ENCODE data around the gene ZNF496. TPM values are rescaled to one million over a fixed set of nuclear protein-coding genes. Genes with fewer than 3 reads are reported as not detected.

The ZNF496 gene
- total RNA-seq, 1 experiment from 2014 or later, result 66.5 TPM

DNA sequence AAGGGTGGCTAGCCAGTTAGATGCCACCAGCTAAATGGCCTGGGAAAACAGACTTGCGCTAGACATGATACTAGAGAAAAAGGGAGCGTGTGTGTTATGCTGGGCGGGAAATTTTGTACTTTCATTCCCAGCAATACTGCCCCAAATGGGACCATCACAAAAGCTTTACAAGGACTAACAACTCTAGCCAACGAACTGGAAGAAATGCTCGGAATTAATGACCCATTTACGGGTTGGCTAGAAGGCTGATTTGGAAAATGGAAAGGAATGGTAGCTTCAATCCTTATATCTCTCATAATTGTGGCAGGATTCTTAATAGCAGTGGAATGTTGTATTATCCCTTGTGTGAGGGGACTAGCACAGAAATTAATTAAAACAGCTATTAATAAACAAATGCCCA lies 27.9 kb upstream of the ZNF496 start:
- WGBS (ENCODE audit: extremely low coverage, insufficient read length, low lambda C conversion rate), result no CpG with 5 or more reads among the region's 6 CpGs

More for the DNA sequence above, 27.9 kb upstream of the ZNF496 start:
- H4K8ac ChIP-seq (replicated peaks; ENCODE audit: insufficient read length, low read depth, low read length), result no peak overlapping the region
- no peak overlapping the region for H3K4me3 Mint-ChIP-seq
- no peak overlapping the region for H3K23ac ChIP-seq (ENCODE audit: insufficient read length, low read depth, low read length)
- TF ChIP-seq, protein P1, sequence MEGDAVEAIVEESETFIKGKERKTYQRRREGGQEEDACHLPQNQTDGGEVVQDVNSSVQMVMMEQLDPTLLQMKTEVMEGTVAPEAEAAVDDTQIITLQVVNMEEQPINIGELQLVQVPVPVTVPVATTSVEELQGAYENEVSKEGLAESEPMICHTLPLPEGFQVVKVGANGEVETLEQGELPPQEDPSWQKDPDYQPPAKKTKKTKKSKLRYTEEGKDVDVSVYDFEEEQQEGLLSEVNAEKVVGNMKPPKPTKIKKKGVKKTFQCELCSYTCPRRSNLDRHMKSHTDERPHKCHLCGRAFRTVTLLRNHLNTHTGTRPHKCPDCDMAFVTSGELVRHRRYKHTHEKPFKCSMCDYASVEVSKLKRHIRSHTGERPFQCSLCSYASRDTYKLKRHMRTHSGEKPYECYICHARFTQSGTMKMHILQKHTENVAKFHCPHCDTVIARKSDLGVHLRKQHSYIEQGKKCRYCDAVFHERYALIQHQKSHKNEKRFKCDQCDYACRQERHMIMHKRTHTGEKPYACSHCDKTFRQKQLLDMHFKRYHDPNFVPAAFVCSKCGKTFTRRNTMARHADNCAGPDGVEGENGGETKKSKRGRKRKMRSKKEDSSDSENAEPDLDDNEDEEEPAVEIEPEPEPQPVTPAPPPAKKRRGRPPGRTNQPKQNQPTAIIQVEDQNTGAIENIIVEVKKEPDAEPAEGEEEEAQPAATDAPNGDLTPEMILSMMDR (conservative IDR thresholded peaks at IDR 0.05), result no peak
- no peak overlapping the region for H3T11ph ChIP-seq (ENCODE audit: low read length)
- no peak overlapping the region for H4K5ac ChIP-seq (ENCODE audit: insufficient read length, low read depth, low read length)
- no peak overlapping the region for H2BK20ac ChIP-seq (ENCODE audit: low read depth, low read length, poor library complexity, severe bottlenecking)
- H3K14ac ChIP-seq (ENCODE audit: insufficient read depth, low read length), result no peak overlapping the region
- no peak overlapping the region for H3K9ac ChIP-seq (ENCODE audit: extremely low read depth, insufficient read length, low read length)
- no peak overlapping the region for H3K56ac ChIP-seq (ENCODE audit: insufficient read length, low read depth, low read length)
- no peaks in the 10 kb centered on the region for H3K79me2 ChIP-seq (ENCODE audit: insufficient read depth, low read length)
- H3K27ac ChIP-seq (ENCODE audit: insufficient read length, low read depth, low read length), result no peak overlapping the region
- peaks cover 3% of the 10 kb centered on the region; the same call in 1 of the 2 replicates for H3K4me1 ChIP-seq (ENCODE audit: insufficient read depth, low read length)
- H3K27me3 Mint-ChIP-seq (ENCODE audit: low read depth), result peaks cover 24% of the 10 kb centered on the region
- H3K27ac Mint-ChIP-seq, result peak overlapping the region in 1 of 3 experiments; percentile 19; a peak in 2 of 7 replicates
- peaks cover 35 to 36% of the 10 kb centered on the region in 2 experiments for H3K4me1 Mint-ChIP-seq
- H3K23me2 ChIP-seq (ENCODE audit: insufficient read length, low read depth, low read length, poor library complexity, severe bottlenecking), result no peaks in the 10 kb centered on the region
- H3K36me3 Mint-ChIP-seq (ENCODE audit: insufficient read depth in 1 of 3, low read depth in 3 of 3), result peaks cover 9 to 14% (median 11%) of the 10 kb centered on the region in 3 experiments
- no peak overlapping the region for H3K4me2 ChIP-seq (ENCODE audit: insufficient read depth, insufficient read length, low read length)
- H2BK12ac ChIP-seq (ENCODE audit: insufficient read length, low read depth, low read length), result no peak overlapping the region
- H3K79me1 ChIP-seq (ENCODE audit: insufficient read depth, low read depth, low read length, poor library complexity, severe bottlenecking), result no peaks in the 10 kb centered on the region
- no peak overlapping the region for H3K18ac ChIP-seq (ENCODE audit: insufficient read length, low read depth, low read length)
- peaks cover 24 to 25% of the 10 kb centered on the region in 2 experiments; a peak in 4 of 5 replicates for H3K9me3 Mint-ChIP-seq
- H3K4ac ChIP-seq (ENCODE audit: low read depth, low read length), result no peak overlapping the region
- H2BK15ac ChIP-seq (ENCODE audit: low read depth, low read length), result no peak overlapping the region
- no peak for DNase-seq
- no peak overlapping the region for H2BK120ac ChIP-seq (ENCODE audit: low read depth, low read length, poor library complexity, severe bottlenecking)
- peaks cover 2% of the 10 kb centered on the region for H3K9me3 ChIP-seq (ENCODE audit: control insufficient read depth, low read depth, low read length)
- H3K27me3 ChIP-seq (ENCODE audit: insufficient read depth, low read length), result no peaks in the 10 kb centered on the region
- H2AK5ac ChIP-seq (ENCODE audit: insufficient read length, low read length), result no peak overlapping the region
- no peak overlapping the region for H2AFZ ChIP-seq (ENCODE audit: low read length)
- H2BK5ac ChIP-seq (ENCODE audit: insufficient read length, low read length), result no peak overlapping the region
- no peak overlapping the region for H4K91ac ChIP-seq (ENCODE audit: insufficient read length, low read depth, low read length)
- H4K20me1 ChIP-seq (ENCODE audit: control insufficient read depth, insufficient read depth, insufficient read length), result no peaks in the 10 kb centered on the region

Data from H9 (cell line).